Esophagus muscularis mucosa (tissue), 3 donors: ENCODE results near the gene ATP5F1D.

ENCODE experiments used
- EP300 ChIP-seq: sonication (generic); formaldehyde crosslinking; IDR thresholded peaks from one replicate; pipeline ENCODE4 v1.6.1; 2017; ENCODE audit warnings: antibody characterized with exemption
- TF ChIP-seq, protein P1 (sequence below), 3 experiments: fragments of 200-600 bp in 2 of 3; fragments of 450-650 bp in 1 of 3; sonication (generic) in 2 of 3; IDR thresholded peaks; one replicate each; pipeline ENCODE4 v1.5.1; 2017 to 2019; ENCODE audit warnings: antibody characterized with exemption in 3 of 3, mild to moderate bottlenecking in 2 of 3, moderate library complexity in 1 of 3

DNA sequence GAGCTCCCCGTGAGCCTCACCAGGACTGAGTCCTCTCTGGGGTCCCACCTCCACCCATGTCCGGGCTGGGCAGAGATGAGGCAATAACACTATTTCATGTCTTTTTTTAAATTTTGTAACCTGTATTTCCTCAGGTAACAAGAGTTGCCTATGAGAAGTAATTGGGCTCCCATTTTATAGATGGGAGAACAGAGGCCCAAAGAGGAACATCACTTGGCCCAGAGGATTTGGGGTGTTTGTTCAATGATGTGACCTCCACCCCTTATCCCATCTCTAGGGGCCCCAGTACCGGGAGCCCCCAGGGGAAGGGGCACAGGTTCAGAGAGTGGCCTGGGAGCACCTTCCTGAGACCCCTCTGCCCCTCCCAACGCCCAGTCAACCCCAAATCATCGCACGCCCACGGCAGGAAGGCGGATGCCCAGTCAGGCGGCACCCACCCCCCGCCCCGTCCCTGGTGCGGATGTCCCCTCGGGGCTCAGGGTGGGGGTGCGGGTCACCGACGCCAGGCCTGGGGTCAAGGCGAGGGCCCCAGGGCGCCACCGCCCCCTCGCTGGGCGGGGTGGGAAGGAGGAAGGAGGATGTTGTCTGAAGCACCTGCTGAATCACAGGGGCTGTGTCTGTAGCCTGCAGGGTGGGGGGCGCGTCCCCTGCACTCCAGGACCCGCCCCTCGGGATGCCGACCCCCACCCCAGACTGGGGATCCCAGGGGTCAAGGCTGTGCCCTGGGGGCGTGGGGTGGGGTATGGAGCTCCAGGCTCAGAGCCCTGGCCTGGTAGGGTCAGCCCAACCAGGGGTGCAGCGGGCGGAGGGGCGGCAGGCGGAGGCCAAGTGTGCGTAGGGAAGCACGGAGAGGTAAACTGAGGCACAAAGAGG, 18.6 kb downstream of the ATP5F1D start:
- no peak for TF ChIP-seq EP300
- TF ChIP-seq, protein P1, sequence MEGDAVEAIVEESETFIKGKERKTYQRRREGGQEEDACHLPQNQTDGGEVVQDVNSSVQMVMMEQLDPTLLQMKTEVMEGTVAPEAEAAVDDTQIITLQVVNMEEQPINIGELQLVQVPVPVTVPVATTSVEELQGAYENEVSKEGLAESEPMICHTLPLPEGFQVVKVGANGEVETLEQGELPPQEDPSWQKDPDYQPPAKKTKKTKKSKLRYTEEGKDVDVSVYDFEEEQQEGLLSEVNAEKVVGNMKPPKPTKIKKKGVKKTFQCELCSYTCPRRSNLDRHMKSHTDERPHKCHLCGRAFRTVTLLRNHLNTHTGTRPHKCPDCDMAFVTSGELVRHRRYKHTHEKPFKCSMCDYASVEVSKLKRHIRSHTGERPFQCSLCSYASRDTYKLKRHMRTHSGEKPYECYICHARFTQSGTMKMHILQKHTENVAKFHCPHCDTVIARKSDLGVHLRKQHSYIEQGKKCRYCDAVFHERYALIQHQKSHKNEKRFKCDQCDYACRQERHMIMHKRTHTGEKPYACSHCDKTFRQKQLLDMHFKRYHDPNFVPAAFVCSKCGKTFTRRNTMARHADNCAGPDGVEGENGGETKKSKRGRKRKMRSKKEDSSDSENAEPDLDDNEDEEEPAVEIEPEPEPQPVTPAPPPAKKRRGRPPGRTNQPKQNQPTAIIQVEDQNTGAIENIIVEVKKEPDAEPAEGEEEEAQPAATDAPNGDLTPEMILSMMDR (IDR thresholded peaks at IDR 0.05): no peak
